ENCODE results near the gene ZP3.
"Not testable (repeated sequence)": the region's sequence is repeated elsewhere in the genome, so short reads cannot be mapped to it uniquely, and the experiment has no call there.

GRCh38 chr7:76471556-76472221, 46.9 kb downstream of the ZP3 start:
- not testable (repeated sequence) for TF ChIP-seq EZH2 (optimal IDR thresholded peaks at IDR 0.05; ENCODE audit: low read depth, low read length); CTCF (IDR thresholded peaks at IDR 0.05; ENCODE audit: low read length); EZH2phosphoT487 (IDR thresholded peaks at IDR 0.05; ENCODE audit: low read length)

Measured in MM.1S (cell line).